HCT116 (cell line): Measurements from ENCODE around the gene GATA3.

Experiments
- CBX3 ChIP-seq: IDR thresholded peaks from 2 replicates; pipeline ENCODE4 v1.6.1; 2012; ENCODE audit warnings: low read depth
- CTCF ChIP-seq, 3 experiments: fragments of 200-600 bp in 1 of 3; sonication (generic) in 1 of 3; IDR thresholded peaks in 2 of 3; conservative IDR thresholded peaks in 1 of 3; 2 replicates each; pipeline ENCODE4 v1.5.1; 2012 to 2017; ENCODE audit warnings: low read depth in 2 of 3, low read length in 2 of 3, antibody characterized with exemption in 1 of 3, borderline replicate concordance in 1 of 3, control low read depth in 1 of 3, mild to moderate bottlenecking in 1 of 3, mixed read lengths in 1 of 3, mixed run types in 1 of 3, moderate library complexity in 1 of 3; ENCODE audit not compliant: insufficient read depth in 1 of 3
- MAX ChIP-seq: IDR thresholded peaks from 2 replicates; pipeline ENCODE4 v1.6.1; 2012
- POLR2AphosphoS5 ChIP-seq: IDR thresholded peaks from 2 replicates; pipeline ENCODE4 v1.6.1; 2011; ENCODE audit warnings: mild to moderate bottlenecking, low read depth, low read length, moderate library complexity
- ZNF274 ChIP-seq: fragments of 200-500 bp; sonication (Bioruptor generic); IDR thresholded peaks from 2 replicates; pipeline ENCODE4 v1.6.1; 2014; ENCODE audit warnings: mild to moderate bottlenecking, low read depth, low read length, inconsistent platforms

- TF ChIP-seq POLR2AphosphoS5 = no peak
- no peak for TF ChIP-seq CBX3
- no peak for TF ChIP-seq ZNF274
- no peak for TF ChIP-seq MAX
- TF ChIP-seq CTCF (IDR thresholded peaks at IDR 0.05 in 2 of 3, conservative IDR thresholded peaks at IDR 0.05 in 1 of 3; ENCODE audit: borderline replicate concordance in 1 of 3, insufficient read depth in 1 of 3, low read depth in 2 of 3, low read length in 2 of 3) = no peak
These were observed 9.4 kb upstream of the GATA3 start for GRCh38 chr10:8044908-8045725.
